ENCODE measurements around the gene CNTF. TPM values are rescaled to one million over a fixed set of nuclear protein-coding genes. Genes with fewer than 3 reads are reported as not detected.

Gene CNTF
- total RNA-seq, 3 donors from 2014 or later = 0.59 to 1.6 (median 0.66) TPM

DNA sequence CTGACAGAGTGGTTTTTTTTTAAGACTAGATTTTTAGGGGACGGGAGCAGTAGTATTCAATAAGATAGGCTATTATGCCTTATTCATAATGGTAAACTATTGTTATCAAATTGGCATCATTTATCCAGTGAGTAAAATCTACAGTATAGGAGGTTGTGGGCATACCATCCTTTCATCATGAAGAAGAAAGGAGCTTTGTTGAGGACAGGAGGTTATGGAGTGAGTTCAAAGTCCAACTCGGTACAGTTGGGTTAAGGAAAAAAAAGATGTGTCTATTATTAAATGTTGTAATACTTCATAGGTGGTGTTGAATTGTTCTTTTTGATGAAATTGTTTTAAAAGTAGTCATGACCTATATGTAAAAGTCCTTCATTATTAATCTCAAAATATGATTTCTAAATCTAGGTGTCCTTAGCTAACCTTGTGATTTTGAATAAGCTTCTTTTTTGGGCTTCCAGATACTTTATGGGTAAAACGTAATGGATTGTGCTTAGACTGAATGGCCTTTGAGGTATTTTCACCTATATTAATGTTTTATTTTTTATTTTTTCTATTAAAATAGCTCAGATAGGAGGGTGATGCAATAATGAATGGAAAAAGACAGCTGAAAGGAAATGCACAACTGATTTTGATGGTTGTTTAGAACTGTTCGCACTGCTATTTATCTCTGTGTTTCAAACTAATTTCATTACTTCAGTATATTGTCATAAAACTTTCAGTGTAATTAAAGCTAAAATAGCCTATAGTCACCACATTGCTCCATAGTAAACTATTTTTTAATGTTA, 15.3 kb upstream of the CNTF start:
- H3K36me3 ChIP-seq = peaks cover under 1% of the 10 kb centered on the region
- no peak overlapping the region for H3K4me3 ChIP-seq
- no peaks in the 10 kb centered on the region for H3K9me3 ChIP-seq
- intact Hi-C loops (cut with DNase I; ENCODE audit: low total_unique reads) = no loop called here
- DNase-seq (ENCODE audit: low spot score in 2 of 2) = no peak
- no peak overlapping the region for H3K27ac ChIP-seq
- no peaks in the 10 kb centered on the region for H3K4me1 ChIP-seq
- no peaks in the 10 kb centered on the region for H3K27me3 ChIP-seq
- TF ChIP-seq POLR2AphosphoS5 (IDR thresholded peaks at IDR 0.05) (no peak), POLR2A (IDR thresholded peaks at IDR 0.05) (no peak)
- TF ChIP-seq, protein P1, sequence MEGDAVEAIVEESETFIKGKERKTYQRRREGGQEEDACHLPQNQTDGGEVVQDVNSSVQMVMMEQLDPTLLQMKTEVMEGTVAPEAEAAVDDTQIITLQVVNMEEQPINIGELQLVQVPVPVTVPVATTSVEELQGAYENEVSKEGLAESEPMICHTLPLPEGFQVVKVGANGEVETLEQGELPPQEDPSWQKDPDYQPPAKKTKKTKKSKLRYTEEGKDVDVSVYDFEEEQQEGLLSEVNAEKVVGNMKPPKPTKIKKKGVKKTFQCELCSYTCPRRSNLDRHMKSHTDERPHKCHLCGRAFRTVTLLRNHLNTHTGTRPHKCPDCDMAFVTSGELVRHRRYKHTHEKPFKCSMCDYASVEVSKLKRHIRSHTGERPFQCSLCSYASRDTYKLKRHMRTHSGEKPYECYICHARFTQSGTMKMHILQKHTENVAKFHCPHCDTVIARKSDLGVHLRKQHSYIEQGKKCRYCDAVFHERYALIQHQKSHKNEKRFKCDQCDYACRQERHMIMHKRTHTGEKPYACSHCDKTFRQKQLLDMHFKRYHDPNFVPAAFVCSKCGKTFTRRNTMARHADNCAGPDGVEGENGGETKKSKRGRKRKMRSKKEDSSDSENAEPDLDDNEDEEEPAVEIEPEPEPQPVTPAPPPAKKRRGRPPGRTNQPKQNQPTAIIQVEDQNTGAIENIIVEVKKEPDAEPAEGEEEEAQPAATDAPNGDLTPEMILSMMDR (IDR thresholded peaks at IDR 0.05) = no peak

DNA sequence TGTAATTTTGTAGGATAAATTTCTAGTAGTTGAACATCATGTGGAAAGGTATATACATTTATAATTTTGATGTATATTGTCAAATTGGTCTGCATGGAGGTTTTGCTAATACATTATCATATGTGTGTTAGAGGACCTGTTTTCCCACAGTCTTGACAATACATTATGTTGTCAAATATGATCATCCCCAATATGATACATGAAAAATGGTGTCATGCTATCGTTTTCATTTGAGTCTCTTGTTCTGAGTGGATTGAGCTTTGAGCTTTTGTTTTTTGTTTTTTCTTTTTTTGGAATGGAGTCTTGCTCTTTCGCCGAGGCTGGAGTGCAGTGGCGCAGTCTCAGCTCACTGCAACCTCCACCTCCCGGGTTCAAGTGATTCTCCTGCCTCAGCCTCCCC, 14.1 kb upstream of the CNTF start:
- intact Hi-C loops (cut with DNase I; ENCODE audit: low total_unique reads) = no loop called here
- H3K4me1 ChIP-seq = no peaks in the 10 kb centered on the region
- no peak for TF ChIP-seq POLR2AphosphoS5 (IDR thresholded peaks at IDR 0.05)
- TF ChIP-seq POLR2A (IDR thresholded peaks at IDR 0.05) = no peak
- TF ChIP-seq, protein P1 (IDR thresholded peaks at IDR 0.05) = no peak
- no peaks in the 10 kb centered on the region for H3K9me3 ChIP-seq
- peaks cover 11% of the 10 kb centered on the region for H3K36me3 ChIP-seq
- no peaks in the 10 kb centered on the region for H3K27me3 ChIP-seq
- DNase-seq (ENCODE audit: low spot score in 2 of 2) = no peak
- no peak overlapping the region for H3K27ac ChIP-seq
- no peak overlapping the region for H3K4me3 ChIP-seq

DNA sequence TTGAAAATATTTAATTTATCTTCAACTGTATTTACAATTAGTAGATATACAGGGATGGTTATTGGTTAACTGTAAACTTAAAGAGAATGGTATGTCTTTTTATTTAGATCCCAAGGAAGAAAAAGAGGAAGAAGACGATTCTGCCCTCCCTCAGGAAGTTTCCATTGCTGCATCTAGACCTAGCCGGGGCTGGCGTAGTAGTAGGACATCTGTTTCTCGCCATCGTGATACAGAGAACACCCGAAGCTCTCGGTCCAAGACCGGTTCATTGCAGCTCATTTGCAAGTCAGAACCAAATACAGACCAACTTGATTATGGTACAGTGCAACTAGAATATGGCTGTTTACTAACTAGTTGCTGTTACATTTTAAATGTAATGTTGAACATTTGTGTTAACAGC, 12.7 kb upstream of the CNTF start:
- DNase-seq (ENCODE audit: low spot score in 2 of 2) = no peak
- no peak overlapping the region for H3K27ac ChIP-seq
- H3K4me1 ChIP-seq = no peaks in the 10 kb centered on the region
- no peaks in the 10 kb centered on the region for H3K9me3 ChIP-seq
- no peaks in the 10 kb centered on the region for H3K27me3 ChIP-seq
- no peak overlapping the region for H3K4me3 ChIP-seq
- peaks cover 11% of the 10 kb centered on the region for H3K36me3 ChIP-seq
- intact Hi-C loops (cut with DNase I; ENCODE audit: low total_unique reads) = no loop called here
- TF ChIP-seq, protein P1 (IDR thresholded peaks at IDR 0.05) = no peak
- TF ChIP-seq POLR2AphosphoS5 (IDR thresholded peaks at IDR 0.05) (no peak), POLR2A (IDR thresholded peaks at IDR 0.05) (no peak)

DNA sequence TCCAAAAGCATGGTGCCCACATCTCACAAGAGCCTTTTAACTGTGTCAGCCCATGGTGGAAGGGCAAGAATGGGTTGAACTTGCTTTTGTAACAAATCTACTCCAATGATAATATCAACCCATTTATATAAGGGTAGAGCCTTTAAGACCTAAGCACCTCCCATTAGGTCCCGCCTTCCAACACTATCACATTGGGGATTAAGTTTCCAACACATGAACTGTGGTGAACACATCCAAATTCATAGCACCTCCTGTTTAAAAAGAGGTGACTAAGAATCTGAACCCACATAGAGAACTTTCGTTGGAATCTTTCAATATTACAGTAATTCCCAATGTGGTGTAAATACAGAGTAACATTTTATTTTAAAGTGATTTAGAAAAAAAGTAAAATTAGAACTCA, 9.2 kb upstream of the CNTF start:
- TF ChIP-seq, protein P1 (IDR thresholded peaks at IDR 0.05) = no peak
- no peak for TF ChIP-seq POLR2A (IDR thresholded peaks at IDR 0.05)
- TF ChIP-seq POLR2AphosphoS5 (IDR thresholded peaks at IDR 0.05) = no peak
- no peak for DNase-seq (ENCODE audit: low spot score in 2 of 2)
- H3K9me3 ChIP-seq = no peaks in the 10 kb centered on the region
- no peak overlapping the region for H3K4me3 ChIP-seq
- H3K4me1 ChIP-seq = no peaks in the 10 kb centered on the region
- H3K27me3 ChIP-seq = no peaks in the 10 kb centered on the region
- peaks cover 11% of the 10 kb centered on the region for H3K36me3 ChIP-seq
- H3K27ac ChIP-seq = no peak overlapping the region
- intact Hi-C loops (cut with DNase I; ENCODE audit: low total_unique reads) = no loop called here

DNA sequence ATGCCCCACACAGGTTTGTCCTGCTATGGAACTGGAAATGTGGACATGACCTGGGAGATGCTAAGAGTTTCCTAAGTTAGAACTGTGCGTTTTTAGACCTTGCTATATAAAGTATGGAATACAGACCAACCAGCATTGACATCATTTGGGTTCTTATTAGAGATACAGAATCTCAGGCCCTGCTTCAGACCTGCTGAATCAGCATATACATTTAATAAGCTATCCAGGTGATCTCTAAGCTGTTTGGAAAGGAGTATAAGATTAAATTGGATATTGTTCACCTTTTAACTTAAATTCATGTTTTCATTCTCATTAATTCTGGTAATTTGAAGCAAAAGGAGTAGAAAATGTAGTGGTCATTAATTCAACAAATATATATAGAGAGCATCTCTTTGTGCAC, 6.9 kb upstream of the CNTF start:
- H3K4me1 ChIP-seq = no peaks in the 10 kb centered on the region
- no peak for DNase-seq (ENCODE audit: low spot score in 2 of 2)
- no peaks in the 10 kb centered on the region for H3K9me3 ChIP-seq
- H3K27ac ChIP-seq = no peak overlapping the region
- TF ChIP-seq POLR2A (IDR thresholded peaks at IDR 0.05) = no peak
- H3K27me3 ChIP-seq = no peaks in the 10 kb centered on the region
- intact Hi-C loops (cut with DNase I; ENCODE audit: low total_unique reads) = no loop called here
- H3K4me3 ChIP-seq = no peak overlapping the region
- peaks cover 11% of the 10 kb centered on the region for H3K36me3 ChIP-seq
